ENCODE data around the gene TBC1D2. TPM values are rescaled to one million over a fixed set of nuclear protein-coding genes. Genes with fewer than 3 reads are reported as not detected.

The TBC1D2 gene
- total RNA-seq, 4 donors from 2014 or later: 37.7 to 109 (median 55.8) TPM

DNA sequence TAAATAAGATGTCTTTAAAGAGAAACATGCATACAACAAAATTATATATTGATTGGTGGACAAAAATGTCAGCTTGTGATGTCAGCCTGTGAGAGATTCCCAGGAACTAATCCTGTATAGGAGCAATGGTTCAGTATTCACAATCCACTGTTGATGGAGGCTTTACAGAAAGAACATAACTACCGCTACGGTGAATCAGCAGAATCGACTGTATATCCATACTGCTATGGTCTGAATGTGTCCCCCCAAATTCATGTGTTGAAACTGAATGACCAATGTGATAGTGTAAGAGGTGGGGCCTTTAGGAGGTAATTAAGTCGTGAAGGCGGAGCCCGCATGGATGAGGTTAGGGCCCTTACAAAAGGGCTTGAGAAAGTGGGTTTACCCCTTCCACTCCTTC is 40.4 kb upstream of the TBC1D2 start:
- intact Hi-C loops (cut with DNase I; ENCODE audit: low total_unique reads) (no loop called here), in situ Hi-C loops (cut with MboI; ENCODE audit: low pct_ligation_motif_present in 1 of 4, low pct_unique_long_range_greater_than_20kb in 1 of 4, low sequenced_read_pairs in 3 of 4) (loop anchor here in 1 of 4 donors (25.0 kb wide), 1 partner anchor 584 kb away; no protein-coding TSS in a partner anchor)
- Histone ChIP-seq H3K36me3 (no peaks in the 10 kb centered on the region), H3K4me1 (no peaks in the 10 kb centered on the region), H3K27ac (no peak overlapping the region), H3K4me3 (no peak overlapping the region), H3K27me3 (no peaks in the 10 kb centered on the region), H3K9me3 (no peaks in the 10 kb centered on the region)
- TF ChIP-seq POLR2A (IDR thresholded peaks at IDR 0.05) (no peak), EP300 (IDR thresholded peaks at IDR 0.05; ENCODE audit: low read depth) (no peak), POLR2AphosphoS5 (IDR thresholded peaks at IDR 0.05) (no peak)
- TF ChIP-seq, protein P1, sequence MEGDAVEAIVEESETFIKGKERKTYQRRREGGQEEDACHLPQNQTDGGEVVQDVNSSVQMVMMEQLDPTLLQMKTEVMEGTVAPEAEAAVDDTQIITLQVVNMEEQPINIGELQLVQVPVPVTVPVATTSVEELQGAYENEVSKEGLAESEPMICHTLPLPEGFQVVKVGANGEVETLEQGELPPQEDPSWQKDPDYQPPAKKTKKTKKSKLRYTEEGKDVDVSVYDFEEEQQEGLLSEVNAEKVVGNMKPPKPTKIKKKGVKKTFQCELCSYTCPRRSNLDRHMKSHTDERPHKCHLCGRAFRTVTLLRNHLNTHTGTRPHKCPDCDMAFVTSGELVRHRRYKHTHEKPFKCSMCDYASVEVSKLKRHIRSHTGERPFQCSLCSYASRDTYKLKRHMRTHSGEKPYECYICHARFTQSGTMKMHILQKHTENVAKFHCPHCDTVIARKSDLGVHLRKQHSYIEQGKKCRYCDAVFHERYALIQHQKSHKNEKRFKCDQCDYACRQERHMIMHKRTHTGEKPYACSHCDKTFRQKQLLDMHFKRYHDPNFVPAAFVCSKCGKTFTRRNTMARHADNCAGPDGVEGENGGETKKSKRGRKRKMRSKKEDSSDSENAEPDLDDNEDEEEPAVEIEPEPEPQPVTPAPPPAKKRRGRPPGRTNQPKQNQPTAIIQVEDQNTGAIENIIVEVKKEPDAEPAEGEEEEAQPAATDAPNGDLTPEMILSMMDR (IDR thresholded peaks at IDR 0.05): no peak
- no peak for DNase-seq
- 86 to 89% methylated on average over 5 to 6 of the region's 6 CpGs for WGBS, 2 donors (ENCODE audit: low coverage in 1 of 2)

DNA sequence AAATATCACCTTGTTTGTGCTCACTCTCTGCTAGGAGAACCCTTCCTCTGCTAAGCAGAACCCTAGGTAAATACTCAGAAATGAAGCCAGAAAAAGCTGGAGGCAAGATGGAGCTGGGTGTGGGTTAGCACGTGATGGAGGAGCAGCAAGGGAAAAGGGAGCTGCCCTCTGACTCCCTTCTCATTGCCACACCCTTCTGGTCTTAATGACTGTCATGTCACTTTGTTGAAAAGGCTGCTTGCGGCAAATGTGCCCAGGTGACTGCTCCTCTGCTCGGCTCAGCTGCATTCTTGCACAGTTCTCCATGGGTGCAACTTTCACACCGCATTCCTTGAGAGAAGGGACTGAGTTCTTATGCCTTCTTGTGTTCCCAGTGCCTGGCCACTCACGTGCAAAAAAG is 36.4 kb upstream of the TBC1D2 start:
- in situ Hi-C loops (cut with MboI; ENCODE audit: low pct_ligation_motif_present in 1 of 4, low pct_unique_long_range_greater_than_20kb in 1 of 4, low sequenced_read_pairs in 3 of 4) (loop anchor here in 1 of 4 donors (25.0 kb wide), 1 partner anchor 580 kb away; no protein-coding TSS in a partner anchor), intact Hi-C loops (cut with DNase I; ENCODE audit: low total_unique reads) (no loop called here)
- Histone ChIP-seq H3K36me3 (no peaks in the 10 kb centered on the region), H3K4me1 (no peaks in the 10 kb centered on the region), H3K27me3 (no peaks in the 10 kb centered on the region), H3K4me3 (no peak overlapping the region), H3K9me3 (no peaks in the 10 kb centered on the region), H3K27ac (no peak overlapping the region)
- TF ChIP-seq, protein P1 (IDR thresholded peaks at IDR 0.05): no peak
- TF ChIP-seq EP300 (IDR thresholded peaks at IDR 0.05; ENCODE audit: low read depth) (no peak), POLR2AphosphoS5 (IDR thresholded peaks at IDR 0.05) (no peak), POLR2A (IDR thresholded peaks at IDR 0.05) (no peak)
- no peak for DNase-seq
- 38 to 49% methylated on average over 3 to 5 of the region's 5 CpGs for WGBS, 2 donors (ENCODE audit: low coverage in 1 of 2)

DNA sequence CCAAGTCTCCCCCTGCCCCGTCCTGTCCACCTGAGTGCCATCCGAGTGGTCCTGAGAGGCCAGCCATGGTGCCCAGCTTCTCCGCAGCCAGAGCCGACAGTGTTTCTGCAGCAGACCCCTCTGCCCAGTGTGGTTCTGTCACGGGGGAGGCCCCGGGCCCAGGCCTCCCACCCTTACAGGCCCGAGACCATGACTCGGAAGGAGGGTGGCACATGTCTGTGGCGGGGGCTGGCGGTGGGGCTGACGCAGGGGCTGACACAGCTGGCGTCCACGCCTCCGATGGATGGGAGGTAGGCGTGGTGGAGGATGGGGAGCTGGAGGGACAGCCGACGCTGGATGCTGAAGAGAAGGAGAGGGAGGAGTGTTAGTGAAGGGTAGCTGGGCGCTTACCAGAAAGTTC is 35.0 kb upstream of the TBC1D2 start:
- in situ Hi-C loops (cut with MboI; ENCODE audit: low pct_ligation_motif_present in 1 of 4, low pct_unique_long_range_greater_than_20kb in 1 of 4, low sequenced_read_pairs in 3 of 4): loop anchor here in 1 of 4 donors (25.0 kb wide), 1 partner anchor 578 kb away; no protein-coding TSS in a partner anchor
- no peaks in the 10 kb centered on the region for H3K36me3 ChIP-seq
- TF ChIP-seq POLR2A (IDR thresholded peaks at IDR 0.05) (no peak), EP300 (IDR thresholded peaks at IDR 0.05; ENCODE audit: low read depth) (no peak), POLR2AphosphoS5 (IDR thresholded peaks at IDR 0.05) (no peak)
- TF ChIP-seq, protein P1 (IDR thresholded peaks at IDR 0.05): no peak
- DNase-seq: no peak
- 91% methylated on average over 18 of the region's 18 CpGs; no CpG with 5 or more reads in 1 of the 2 donors for WGBS, 2 donors (ENCODE audit: low coverage in 1 of 2)
- intact Hi-C loops (cut with DNase I; ENCODE audit: low total_unique reads): no loop called here
- H3K9me3 ChIP-seq: no peaks in the 10 kb centered on the region
- H3K4me3 ChIP-seq: no peak overlapping the region
- no peaks in the 10 kb centered on the region for H3K27me3 ChIP-seq
- H3K27ac ChIP-seq: no peak overlapping the region
- H3K4me1 ChIP-seq: no peaks in the 10 kb centered on the region

DNA sequence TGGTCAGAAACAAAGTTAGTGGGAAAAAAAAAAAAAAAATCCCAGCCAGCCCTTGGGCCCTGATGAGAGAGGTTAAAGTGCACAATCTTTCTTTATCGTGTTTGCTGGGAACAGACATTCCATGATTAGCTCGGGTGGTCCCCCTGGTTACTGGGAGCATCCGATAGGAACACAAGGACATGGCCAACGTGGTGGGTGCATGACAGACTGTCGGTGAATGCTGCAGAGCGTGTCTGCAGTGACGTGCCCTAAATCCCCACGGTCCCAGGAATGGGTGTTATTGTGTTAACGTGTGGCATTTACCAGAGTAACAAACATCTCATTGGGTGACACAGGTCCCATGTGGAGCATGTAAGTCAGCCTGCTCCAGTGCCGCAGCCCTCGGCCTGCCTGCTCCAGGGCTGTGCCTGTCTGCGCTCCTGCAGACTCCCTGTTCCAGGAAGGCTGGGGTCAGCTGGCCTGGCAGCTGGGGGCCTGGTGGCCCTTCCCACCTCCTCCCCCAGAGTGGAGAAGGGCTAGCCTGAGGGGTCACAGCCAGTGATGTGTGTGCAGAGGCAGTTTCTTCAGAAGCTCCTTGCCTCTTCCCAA is 34.3 kb upstream of the TBC1D2 start:
- WGBS, 2 donors (ENCODE audit: low coverage in 1 of 2): 68 to 87% methylated on average over 2 to 12 of the region's 12 CpGs
- no peak for DNase-seq
- Histone ChIP-seq H3K36me3 (no peaks in the 10 kb centered on the region), H3K9me3 (no peaks in the 10 kb centered on the region), H3K27ac (no peak overlapping the region), H3K4me3 (no peak overlapping the region), H3K27me3 (no peaks in the 10 kb centered on the region), H3K4me1 (no peaks in the 10 kb centered on the region)
- no peak for TF ChIP-seq EP300 (IDR thresholded peaks at IDR 0.05; ENCODE audit: low read depth)
- TF ChIP-seq, protein P1 (IDR thresholded peaks at IDR 0.05): no peak
- TF ChIP-seq POLR2A (IDR thresholded peaks at IDR 0.05): no peak
- TF ChIP-seq POLR2AphosphoS5 (IDR thresholded peaks at IDR 0.05): no peak
- intact Hi-C loops (cut with DNase I; ENCODE audit: low total_unique reads): no loop called here
- in situ Hi-C loops (cut with MboI; ENCODE audit: low pct_ligation_motif_present in 1 of 4, low pct_unique_long_range_greater_than_20kb in 1 of 4, low sequenced_read_pairs in 3 of 4): loop anchor here in 1 of 4 donors (25.0 kb wide), 1 partner anchor 577 kb away; no protein-coding TSS in a partner anchor

All from transverse colon (tissue), 4 donors.